Measurements from ENCODE around the gene HSBP1L1. TPM values are rescaled to one million over a fixed set of nuclear protein-coding genes. Genes with fewer than 3 reads are reported as not detected.

Gene HSBP1L1
- total and polyA plus RNA-seq, 7 experiments from 2014 or later = 13.7 to 44.9 (median 32.4) TPM

DNA sequence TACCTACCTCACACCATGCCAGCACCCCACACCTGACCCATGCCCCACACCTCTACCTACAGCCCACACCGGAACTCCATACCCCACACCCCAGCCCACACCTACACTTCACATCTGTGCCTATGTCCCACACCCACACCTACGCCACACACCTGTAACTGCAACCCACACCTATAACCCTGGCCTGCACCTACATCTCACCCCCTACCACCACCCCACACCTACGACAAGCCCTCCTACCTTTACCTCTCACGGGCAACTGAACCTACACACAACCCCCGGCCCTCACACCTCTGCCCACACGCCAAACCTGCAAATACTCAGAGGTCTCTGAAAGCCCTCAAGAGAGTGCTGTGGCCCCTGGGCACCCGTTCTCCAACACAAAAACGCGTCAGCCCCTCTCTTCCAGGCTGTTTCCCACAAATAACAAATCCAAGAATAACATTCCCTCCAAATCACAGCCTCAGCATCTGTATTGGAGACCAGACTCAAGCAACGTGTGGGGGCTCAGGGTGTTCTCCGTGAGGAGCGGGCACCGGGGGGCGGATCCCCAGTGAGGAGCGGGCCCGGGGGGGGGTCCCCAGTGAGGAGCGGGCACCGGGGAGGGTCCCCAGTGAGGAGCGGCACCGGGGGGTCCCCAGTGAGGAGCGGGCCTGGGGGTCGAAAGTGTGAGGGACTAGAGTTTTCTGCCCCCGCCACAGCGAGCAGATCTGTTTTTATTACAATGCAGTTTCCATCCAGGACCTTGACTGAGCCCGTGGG, 46.4 kb upstream of the HSBP1L1 start:
- ATAC-seq = peak; percentile 11
- Histone ChIP-seq H3K27ac (ENCODE audit: low read depth, low read length) (no peak overlapping the region), H3K36me3 (ENCODE audit: control insufficient read depth in 2 of 3, insufficient read depth in 3 of 3, low read length in 3 of 3) (peaks cover 0 to 40% (median 0%) of the 10 kb centered on the region in 3 experiments), H3K9me3 (ENCODE audit: control insufficient read depth in 2 of 3, low read length in 3 of 3) (no peaks in the 10 kb centered on the region), H3K4me1 (ENCODE audit: control insufficient read depth in 2 of 2, insufficient read depth in 2 of 2, low read length in 2 of 2) (peaks cover 0 to 7% of the 10 kb centered on the region in 2 donors), H3K4me3 (ENCODE audit: low read length) (no peak overlapping the region), H3K27me3 (ENCODE audit: control insufficient read depth in 2 of 2, insufficient read depth in 2 of 2, low read length in 2 of 2) (no peaks in the 10 kb centered on the region)
- Mint-ChIP-seq H3K4me3 (no peak overlapping the region), H3K27ac (no peak overlapping the region), H3K36me3 (peaks cover 4 to 44% (median 21%) of the 10 kb centered on the region in 5 donors), H3K4me1 (peaks cover 11 to 18% (median 14%) of the 10 kb centered on the region in 7 donors), H3K9me3 (peaks cover 0 to 1% (median 0%) of the 10 kb centered on the region in 11 donors), H3K27me3 (no peaks in the 10 kb centered on the region)
- DNase-seq = no peak
- ChIA-PET POLR2A (no interaction called here), CTCF (no interaction called here)
- intact Hi-C loops (cut with micrococcal nuclease) = no loop called here

DNA sequence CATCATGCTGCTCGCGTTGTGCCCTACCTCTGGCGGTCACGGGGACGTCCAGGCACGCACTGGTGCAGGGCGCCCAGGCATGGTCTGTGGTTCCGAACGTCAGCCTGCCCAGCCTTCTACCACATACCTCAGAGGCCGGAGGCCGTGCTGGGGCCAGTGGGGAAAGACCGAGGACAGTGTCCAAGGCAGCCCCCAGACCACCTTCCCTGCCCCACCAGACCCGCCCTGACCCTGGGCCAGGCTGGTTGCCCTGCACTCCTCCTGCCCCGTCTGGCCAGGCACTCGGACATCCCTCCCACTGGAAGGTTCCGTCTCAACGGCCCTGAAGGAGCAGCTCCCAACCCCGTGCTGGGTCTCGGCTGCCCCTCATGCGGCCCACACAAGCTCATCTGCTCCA, 45.8 kb upstream of the HSBP1L1 start:
- Histone ChIP-seq H3K4me3 (ENCODE audit: low read length) (no peak overlapping the region), H3K9me3 (ENCODE audit: control insufficient read depth in 2 of 3, low read length in 3 of 3) (no peaks in the 10 kb centered on the region), H3K27me3 (ENCODE audit: control insufficient read depth in 2 of 2, insufficient read depth in 2 of 2, low read length in 2 of 2) (no peaks in the 10 kb centered on the region), H3K27ac (ENCODE audit: low read depth, low read length) (no peak overlapping the region), H3K4me1 (ENCODE audit: control insufficient read depth in 2 of 2, insufficient read depth in 2 of 2, low read length in 2 of 2) (peaks cover 0 to 1% of the 10 kb centered on the region in 2 donors), H3K36me3 (ENCODE audit: control insufficient read depth in 2 of 3, insufficient read depth in 3 of 3, low read length in 3 of 3) (peaks cover 0 to 40% (median 0%) of the 10 kb centered on the region in 3 experiments)
- peaks cover 0 to 1% (median 0%) of the 10 kb centered on the region in 11 donors for H3K9me3 Mint-ChIP-seq
- H3K27ac Mint-ChIP-seq = no peak overlapping the region
- no peak for ATAC-seq
- H3K4me3 Mint-ChIP-seq = no peak overlapping the region
- peaks cover 6 to 14% (median 9%) of the 10 kb centered on the region in 7 donors for H3K4me1 Mint-ChIP-seq
- ChIA-PET CTCF (no interaction called here), POLR2A (no interaction called here)
- no peaks in the 10 kb centered on the region for H3K27me3 Mint-ChIP-seq
- intact Hi-C loops (cut with micrococcal nuclease) = no loop called here
- H3K36me3 Mint-ChIP-seq = peaks cover 4 to 43% (median 24%) of the 10 kb centered on the region in 5 donors
- DNase-seq = no peak

DNA sequence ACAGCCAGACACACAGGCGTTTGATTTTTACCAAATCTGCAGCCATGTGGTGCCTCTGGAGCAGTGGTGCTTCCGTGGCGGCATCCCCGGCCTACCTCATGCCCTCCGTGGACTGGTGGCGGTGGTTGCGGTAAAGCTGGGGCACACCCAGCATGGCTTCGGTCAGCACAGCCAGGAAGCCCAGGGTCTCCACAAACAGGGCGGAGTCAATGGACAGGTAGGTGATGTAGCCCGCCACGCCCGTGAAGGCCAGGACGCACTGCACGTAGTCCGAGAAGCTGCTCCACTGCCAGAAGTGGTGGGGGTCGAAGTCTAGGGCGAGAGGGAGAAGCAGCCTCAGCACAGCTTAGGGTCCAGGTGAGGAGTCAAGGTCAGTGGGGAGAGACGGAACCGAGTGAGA, 45.4 kb upstream of the HSBP1L1 start:
- peaks cover 0 to 43% (median 0%) of the 10 kb centered on the region in 3 experiments for H3K36me3 ChIP-seq (ENCODE audit: control insufficient read depth in 2 of 3, insufficient read depth in 3 of 3, low read length in 3 of 3)
- H3K9me3 Mint-ChIP-seq = peaks cover 0 to 5% (median 0%) of the 10 kb centered on the region in 11 donors
- H3K9me3 ChIP-seq (ENCODE audit: control insufficient read depth in 2 of 3, low read length in 3 of 3) = no peaks in the 10 kb centered on the region
- DNase-seq (no peak), ATAC-seq (no peak)
- H3K27ac ChIP-seq (ENCODE audit: low read depth, low read length) = no peak overlapping the region
- no peak overlapping the region for H3K4me3 ChIP-seq (ENCODE audit: low read length)
- no peaks in the 10 kb centered on the region for H3K27me3 ChIP-seq (ENCODE audit: control insufficient read depth in 2 of 2, insufficient read depth in 2 of 2, low read length in 2 of 2)
- H3K36me3 Mint-ChIP-seq = peaks cover 4 to 47% (median 26%) of the 10 kb centered on the region in 5 donors
- H3K4me3 Mint-ChIP-seq = no peak overlapping the region
- H3K4me1 ChIP-seq (ENCODE audit: control insufficient read depth in 2 of 2, insufficient read depth in 2 of 2, low read length in 2 of 2) = no peaks in the 10 kb centered on the region
- POLR2A ChIA-PET = no interaction called here
- no peaks in the 10 kb centered on the region for H3K27me3 Mint-ChIP-seq
- no peak overlapping the region for H3K27ac Mint-ChIP-seq
- CTCF ChIA-PET = no interaction called here
- intact Hi-C loops (cut with micrococcal nuclease) = no loop called here
- peaks cover 4 to 13% (median 6%) of the 10 kb centered on the region in 7 donors for H3K4me1 Mint-ChIP-seq

DNA sequence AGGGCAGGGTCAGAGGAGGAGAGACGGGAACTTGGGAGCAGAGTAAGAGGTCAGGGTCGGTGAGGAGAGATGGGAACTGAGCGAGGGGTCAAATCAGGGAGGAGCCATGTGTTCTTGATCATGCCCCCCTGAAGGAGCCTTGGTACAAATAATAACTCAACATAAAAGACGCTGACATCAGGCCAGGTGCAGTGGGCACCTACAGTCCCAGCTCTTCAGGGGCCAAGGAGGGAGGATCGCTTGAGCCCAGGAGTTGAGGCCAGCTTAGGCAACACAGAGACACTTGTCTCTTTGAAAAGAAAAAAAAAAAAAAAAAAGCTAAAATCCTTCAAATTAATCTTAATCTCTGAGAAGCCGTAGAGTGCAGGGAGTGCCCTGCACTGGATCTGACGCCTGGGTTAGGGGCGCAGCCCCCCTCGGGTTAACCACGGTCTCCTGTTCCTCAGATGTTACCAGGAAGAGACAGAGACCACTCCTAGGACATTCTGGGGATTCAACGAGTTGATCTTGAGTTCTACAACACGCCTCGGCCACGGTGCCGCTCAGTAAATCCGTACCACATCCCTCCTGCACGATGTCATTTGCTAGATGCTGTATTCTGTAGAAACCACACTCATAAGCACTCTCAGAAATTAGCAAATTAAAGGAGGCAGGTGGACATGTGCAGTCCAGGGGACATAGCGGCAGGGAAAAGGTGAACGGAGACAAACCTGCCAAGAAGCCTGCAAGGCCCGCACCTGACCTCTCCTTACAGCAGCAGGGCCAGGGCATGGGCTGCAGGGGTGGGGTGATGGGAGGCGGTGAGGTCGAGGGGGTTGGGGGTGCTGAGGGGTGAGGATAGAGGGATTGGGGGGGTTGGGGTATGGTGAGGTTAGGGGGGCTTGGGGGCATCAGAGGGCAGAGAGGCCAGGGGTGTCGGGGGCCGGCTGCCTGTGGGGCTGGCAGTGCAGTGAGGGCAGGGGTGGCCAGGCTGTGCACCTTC, 42.2 kb upstream of the HSBP1L1 start:
- H3K27me3 ChIP-seq (ENCODE audit: control insufficient read depth in 2 of 2, insufficient read depth in 2 of 2, low read length in 2 of 2) = no peaks in the 10 kb centered on the region
- H3K9me3 Mint-ChIP-seq = peaks cover 0 to 5% (median 0%) of the 10 kb centered on the region in 11 donors
- peak in 1 of 9 donors; percentile 13 for DNase-seq
- H3K27ac ChIP-seq (ENCODE audit: low read depth, low read length) = no peak overlapping the region
- no peaks in the 10 kb centered on the region for H3K4me1 ChIP-seq (ENCODE audit: control insufficient read depth in 2 of 2, insufficient read depth in 2 of 2, low read length in 2 of 2)
- peaks cover 0 to 48% (median 21%) of the 10 kb centered on the region in 5 donors for H3K36me3 Mint-ChIP-seq
- H3K27ac Mint-ChIP-seq = peak overlapping the region in 2 of 9 donors; percentile 14 to 31
- H3K36me3 ChIP-seq (ENCODE audit: control insufficient read depth in 2 of 3, insufficient read depth in 3 of 3, low read length in 3 of 3) = peaks cover 0 to 39% (median 0%) of the 10 kb centered on the region in 3 experiments
- H3K9me3 ChIP-seq (ENCODE audit: control insufficient read depth in 2 of 3, low read length in 3 of 3) = no peaks in the 10 kb centered on the region
- ChIA-PET POLR2A (no interaction called here), CTCF (no interaction called here)
- ATAC-seq = no peak
- H3K4me1 Mint-ChIP-seq = peaks cover 0 to 11% (median 3%) of the 10 kb centered on the region in 7 donors
- H3K4me3 ChIP-seq (ENCODE audit: low read length) = no peak overlapping the region
- intact Hi-C loops (cut with micrococcal nuclease) = no loop called here
- no peaks in the 10 kb centered on the region for H3K27me3 Mint-ChIP-seq
- H3K4me3 Mint-ChIP-seq = no peak overlapping the region

DNA sequence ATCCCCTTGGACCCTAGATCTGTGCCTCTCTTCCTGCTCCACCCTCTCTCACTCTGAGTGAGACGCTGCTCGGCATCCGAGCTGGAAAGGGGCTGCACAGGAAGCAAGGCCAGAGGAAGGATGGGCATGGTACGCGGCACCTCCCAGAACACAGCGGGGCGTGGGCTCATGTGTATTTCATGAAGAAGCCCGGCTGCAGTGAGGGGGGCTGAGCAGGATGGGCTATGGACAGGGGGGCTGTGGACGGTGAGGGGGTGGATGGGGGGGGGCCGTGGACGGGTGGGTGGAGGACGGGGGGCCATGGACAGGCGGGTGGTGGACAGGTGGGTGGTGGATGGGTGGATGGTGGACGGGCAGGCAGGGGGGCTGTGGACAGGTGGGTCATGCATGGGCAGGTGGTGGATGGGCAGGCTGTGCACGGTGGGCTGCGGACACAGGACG, 41.5 kb upstream of the HSBP1L1 start:
- Histone ChIP-seq H3K4me1 (ENCODE audit: control insufficient read depth in 2 of 2, insufficient read depth in 2 of 2, low read length in 2 of 2) (no peaks in the 10 kb centered on the region), H3K9me3 (ENCODE audit: control insufficient read depth in 2 of 3, low read length in 3 of 3) (no peaks in the 10 kb centered on the region), H3K27me3 (ENCODE audit: control insufficient read depth in 2 of 2, insufficient read depth in 2 of 2, low read length in 2 of 2) (no peaks in the 10 kb centered on the region), H3K36me3 (ENCODE audit: control insufficient read depth in 2 of 3, insufficient read depth in 3 of 3, low read length in 3 of 3) (peaks cover 0 to 38% (median 0%) of the 10 kb centered on the region in 3 experiments), H3K27ac (ENCODE audit: low read depth, low read length) (no peak overlapping the region), H3K4me3 (ENCODE audit: low read length) (no peak overlapping the region)
- intact Hi-C loops (cut with micrococcal nuclease) = no loop called here
- ChIA-PET CTCF (no interaction called here), POLR2A (no interaction called here)
- peaks cover 0 to 52% (median 23%) of the 10 kb centered on the region in 5 donors for H3K36me3 Mint-ChIP-seq
- peaks cover 0 to 5% (median 0%) of the 10 kb centered on the region in 11 donors for H3K9me3 Mint-ChIP-seq
- no peak overlapping the region for H3K4me3 Mint-ChIP-seq
- H3K27ac Mint-ChIP-seq = no peak overlapping the region
- no peak for ATAC-seq
- no peaks in the 10 kb centered on the region for H3K27me3 Mint-ChIP-seq
- peaks cover 0 to 11% (median 3%) of the 10 kb centered on the region in 7 donors for H3K4me1 Mint-ChIP-seq
- DNase-seq = peak in 1 of 9 donors; percentile 2

DNA sequence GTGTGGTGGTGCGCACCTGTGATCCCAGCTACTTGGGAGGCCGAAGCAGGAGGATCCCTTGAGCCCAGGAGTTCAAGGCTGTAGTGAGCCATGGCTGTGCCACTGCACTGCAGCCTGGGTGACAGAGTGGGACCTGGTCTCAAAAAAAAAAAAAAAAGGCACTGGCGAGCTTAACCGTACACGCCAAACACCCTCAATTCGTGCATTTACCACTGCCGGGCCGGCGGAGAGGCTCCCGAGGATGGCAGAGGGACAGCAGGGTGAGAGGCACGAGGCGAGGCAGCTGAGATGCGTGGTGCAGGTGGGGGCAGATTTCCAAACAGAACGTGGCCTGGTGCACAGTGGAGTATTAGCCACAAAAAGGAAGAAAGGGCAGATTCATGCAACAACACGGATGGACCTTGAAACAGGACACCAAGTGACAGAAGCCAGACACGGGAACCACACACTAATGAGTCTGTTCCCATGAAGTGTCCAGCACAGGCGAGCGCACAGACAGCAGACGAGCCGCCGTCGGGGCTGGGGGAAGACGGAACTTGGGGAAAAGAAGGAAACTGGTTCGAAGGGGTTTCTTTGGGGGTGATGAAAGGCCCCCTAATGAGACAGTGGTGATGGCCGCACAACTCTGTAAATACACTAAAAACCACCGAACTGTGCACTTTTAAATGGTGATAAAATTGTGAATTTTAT, 40.4 kb upstream of the HSBP1L1 start:
- no peaks in the 10 kb centered on the region for H3K27me3 ChIP-seq (ENCODE audit: control insufficient read depth in 2 of 2, insufficient read depth in 2 of 2, low read length in 2 of 2)
- CTCF ChIA-PET = no interaction called here
- H3K4me3 ChIP-seq (ENCODE audit: low read length) = no peak overlapping the region
- Mint-ChIP-seq H3K36me3 (peaks cover 8 to 63% (median 34%) of the 10 kb centered on the region in 5 donors), H3K9me3 (peaks cover 2 to 11% (median 4%) of the 10 kb centered on the region in 11 donors), H3K27ac (no peak overlapping the region), H3K4me1 (peaks cover 0 to 15% (median 7%) of the 10 kb centered on the region in 7 donors), H3K27me3 (no peaks in the 10 kb centered on the region), H3K4me3 (no peak overlapping the region)
- peaks cover 0 to 2% (median 1%) of the 10 kb centered on the region in 3 experiments for H3K9me3 ChIP-seq (ENCODE audit: control insufficient read depth in 2 of 3, low read length in 3 of 3)
- POLR2A ChIA-PET = no interaction called here
- peak; percentile 16 for ATAC-seq
- H3K27ac ChIP-seq (ENCODE audit: low read depth, low read length) = no peak overlapping the region
- no peaks in the 10 kb centered on the region for H3K4me1 ChIP-seq (ENCODE audit: control insufficient read depth in 2 of 2, insufficient read depth in 2 of 2, low read length in 2 of 2)
- intact Hi-C loops (cut with micrococcal nuclease) = no loop called here
- DNase-seq = peak in 1 of 9 donors; percentile 8
- H3K36me3 ChIP-seq (ENCODE audit: control insufficient read depth in 2 of 3, insufficient read depth in 3 of 3, low read length in 3 of 3) = peaks cover 0 to 38% (median 0%) of the 10 kb centered on the region in 3 experiments

Measured in naive thymus-derived CD4-positive, alpha-beta T cell (primary cell).